H1 (cell line): Measurements from ENCODE around the gene PUSL1. TPM values are rescaled to one million over a fixed set of nuclear protein-coding genes. Genes with fewer than 3 reads are reported as not detected.

Experiments used
- CTCF ChIA-PET: fragments of 300-600 bp; sonication (Branson Sonifier 250); formaldehyde crosslinking; loops from one replicate; lab custom pipeline; 2021; ENCODE audit not compliant: partially characterized antibody; lab: Charles Lee
- POLR2A ChIA-PET: fragments of 300-600 bp; sonication (Branson Sonifier 250); formaldehyde crosslinking; loops from one replicate; lab custom pipeline; 2021; ENCODE audit warnings: inconsistent platforms; ENCODE audit not compliant: partially characterized antibody; lab: Charles Lee
- DNase-seq, 2 experiments: peaks; one replicate each; pipeline versions ENCODE4 v3.0.0 to v3.0.0-alpha.2; 2010 to 2022; ENCODE audit warnings: low spot score in 2 of 2, low read depth in 1 of 2, mixed read lengths in 1 of 2
- FAIRE-seq: peaks from 2 replicates; lab custom pipeline; 2011; peaks lifted over from hg19 to GRCh38; lab: Jason Lieb, UNC
- H2AFZ ChIP-seq: 2 replicates; pipeline ENCODE4 v1.8.1; 2012; ENCODE audit warnings: low read length, inconsistent platforms
- H2AK5ac ChIP-seq: 2 replicates; pipeline ENCODE4 v1.6.1; 2013; ENCODE audit warnings: low read depth, low read length
- H2BK120ac ChIP-seq: replicated peaks from 2 replicates; pipeline ENCODE3; 2013; ENCODE audit warnings: low read depth, low read length, inconsistent platforms
- H2BK12ac ChIP-seq: 2 replicates; pipeline ENCODE4 v1.6.1; 2013; ENCODE audit warnings: low read depth, low read length
- H2BK15ac ChIP-seq: 2 replicates; pipeline ENCODE4 v1.6.1; 2013; ENCODE audit warnings: low read length
- H2BK20ac ChIP-seq: 2 replicates; pipeline ENCODE4 v1.6.1; 2013; ENCODE audit warnings: low read length
- H2BK5ac ChIP-seq: 2 replicates; pipeline ENCODE4 v1.6.1; 2013; ENCODE audit warnings: low read depth, low read length
- H3K14ac ChIP-seq: 2 replicates; pipeline ENCODE4 v1.6.1; 2013; ENCODE audit warnings: inconsistent platforms; ENCODE audit not compliant: insufficient read length
- H3K18ac ChIP-seq: 2 replicates; pipeline ENCODE4 v1.6.1; 2013; ENCODE audit warnings: low read length; ENCODE audit errors: extremely low read depth
- H3K23ac ChIP-seq: 2 replicates; pipeline ENCODE4 v1.6.1; 2013; ENCODE audit warnings: inconsistent platforms; ENCODE audit not compliant: insufficient read length
- H3K23me2 ChIP-seq: 2 replicates; pipeline ENCODE4 v1.6.1; 2013; ENCODE audit warnings: low read depth, low read length
- H3K27ac ChIP-seq: 2 replicates; pipeline ENCODE4 v1.6.1; 2011; ENCODE audit warnings: low read depth, low read length, inconsistent platforms
- H3K27me3 ChIP-seq, 4 experiments: replicated peaks in 1 of 4; 1 replicate in 1 of 4; 2 replicates in 3 of 4; pipeline versions ENCODE4 v1.6.1 to v1.8.1; 2011 to 2013; ENCODE audit warnings: low read length in 3 of 4, mild to moderate bottlenecking in 3 of 4, inconsistent platforms in 2 of 4, mixed read lengths in 2 of 4, moderate library complexity in 1 of 4; ENCODE audit not compliant: control insufficient read depth in 3 of 4, insufficient read depth in 3 of 4; ENCODE audit errors: extremely low read depth in 1 of 4
- H3K36me3 ChIP-seq, 4 experiments: 2 replicates each; pipeline versions ENCODE4 v1.6.1 to v1.8.1; 2011 to 2013; ENCODE audit warnings: mild to moderate bottlenecking in 4 of 4, low read length in 3 of 4, moderate library complexity in 2 of 4, control low read depth in 1 of 4, inconsistent platforms in 1 of 4; ENCODE audit not compliant: insufficient read depth in 4 of 4, control insufficient read depth in 2 of 4
- H3K4ac ChIP-seq: replicated peaks from 2 replicates; pipeline ENCODE3; 2013; ENCODE audit warnings: low read length, low read depth, mixed read lengths, inconsistent platforms; ENCODE audit not compliant: insufficient read length
- H3K4me1 ChIP-seq, 4 experiments: replicated peaks in 1 of 4; 1 replicate in 1 of 4; 2 replicates in 3 of 4; pipeline versions ENCODE4 v1.6.1 to v1.8.1; 2011 to 2013; ENCODE audit warnings: low read length in 3 of 4, inconsistent platforms in 2 of 4, mixed read lengths in 1 of 4; ENCODE audit not compliant: insufficient read depth in 4 of 4, control insufficient read depth in 3 of 4
- H3K4me2 ChIP-seq, 2 experiments: 2 replicates each; pipeline versions ENCODE4 v1.6.1 to v1.8.1; 2011 to 2013; ENCODE audit warnings: low read depth in 2 of 2, low read length in 2 of 2, control low read depth in 1 of 2, inconsistent platforms in 1 of 2, mild to moderate bottlenecking in 1 of 2; ENCODE audit not compliant: insufficient read depth in 1 of 2
- H3K4me3 ChIP-seq, 4 experiments: fragments of 200-600, 300-600 bp in 1 of 4; sonication (generic), shearing (Covaris generic), sonication (Bioruptor Twin) in 1 of 4; 2 replicates each; pipeline versions ENCODE4 v1.5.1 to v1.8.1; 2011 to 2016; ENCODE audit warnings: low read length in 4 of 4, low read depth in 3 of 4, control low read depth in 2 of 4, inconsistent platforms in 2 of 4, mild to moderate bottlenecking in 2 of 4, mixed read lengths in 1 of 4, moderate library complexity in 1 of 4; ENCODE audit not compliant: insufficient read depth in 2 of 4; ENCODE audit errors: extremely low read depth in 1 of 4
- H3K56ac ChIP-seq: replicated peaks from 2 replicates; pipeline ENCODE3; 2013; ENCODE audit warnings: low read depth, mild to moderate bottlenecking, mixed read lengths, low read length, inconsistent platforms; ENCODE audit not compliant: insufficient read length
- H3K79me1 ChIP-seq: 2 replicates; pipeline ENCODE4 v1.6.1; 2013; ENCODE audit warnings: low read depth, low read length, control low read depth
- H3K79me2 ChIP-seq, 2 experiments: 2 replicates each; pipeline versions ENCODE4 v1.6.1 to v1.8.1; 2012 to 2013; ENCODE audit warnings: low read length in 2 of 2, mild to moderate bottlenecking in 2 of 2, inconsistent platforms in 1 of 2; ENCODE audit not compliant: insufficient read depth in 2 of 2, control insufficient read depth in 1 of 2
- H3K9ac ChIP-seq, 4 experiments: replicated peaks in 1 of 4; 1 replicate in 1 of 4; 2 replicates in 3 of 4; pipeline versions ENCODE4 v1.6.1 to v1.8.1; 2011 to 2013; ENCODE audit warnings: low read depth in 3 of 4, low read length in 3 of 4, control low read depth in 2 of 4, mild to moderate bottlenecking in 2 of 4, moderate library complexity in 2 of 4, inconsistent platforms in 1 of 4; ENCODE audit errors: extremely low read depth in 1 of 4
- H3K9me3 ChIP-seq, 2 experiments: 2 replicates each; pipeline versions ENCODE4 v1.6.1 to v1.8.1; 2012 to 2013; ENCODE audit warnings: mild to moderate bottlenecking in 2 of 2, moderate library complexity in 2 of 2, control low read depth in 1 of 2, inconsistent platforms in 1 of 2, low read depth in 1 of 2, low read length in 1 of 2, mixed read lengths in 1 of 2; ENCODE audit not compliant: insufficient read depth in 2 of 2
- H4K20me1 ChIP-seq, 2 experiments: replicated peaks in 1 of 2; 2 replicates each; pipeline versions ENCODE3 to v1.8.1; 2011 to 2013; ENCODE audit warnings: inconsistent platforms in 2 of 2, low read length in 2 of 2, mild to moderate bottlenecking in 1 of 2; ENCODE audit not compliant: insufficient read depth in 2 of 2, control insufficient read depth in 1 of 2
- H4K5ac ChIP-seq: 2 replicates; pipeline ENCODE4 v1.6.1; 2013; ENCODE audit warnings: low read length, low read depth, mixed read lengths, inconsistent platforms; ENCODE audit not compliant: insufficient read length
- H4K8ac ChIP-seq: 2 replicates; pipeline ENCODE4 v1.8.0; 2013; ENCODE audit warnings: mild to moderate bottlenecking, moderate library complexity, low read length, inconsistent platforms; ENCODE audit not compliant: insufficient read depth; ENCODE audit errors: extremely low read depth
- H4K91ac ChIP-seq: replicated peaks from 2 replicates; pipeline ENCODE3; 2013; ENCODE audit warnings: low read length, mixed read lengths, inconsistent platforms; ENCODE audit not compliant: insufficient read length
- ASH2L ChIP-seq: fragments of 200-600, 300-600 bp; sonication (generic); IDR thresholded peaks from one replicate; pipeline ENCODE4 v1.7.1; 2017; ENCODE audit warnings: low read length
- HDAC6 ChIP-seq: IDR thresholded peaks from one replicate; pipeline ENCODE4 v1.7.1; 2012; ENCODE audit warnings: low read depth, mild to moderate bottlenecking, inconsistent platforms, low read length, moderate library complexity
- KDM1A ChIP-seq: fragments of 200-600, 300-600 bp; sonication (generic); IDR thresholded peaks from 2 replicates; pipeline ENCODE4 v1.7.1; 2016; ENCODE audit warnings: mild to moderate bottlenecking, low read length, borderline replicate concordance
- SAP30 ChIP-seq: fragments of 300-600 bp; sonication (generic); IDR thresholded peaks from 2 replicates; pipeline ENCODE4 v1.7.1; 2012; ENCODE audit warnings: low read length, moderate library complexity, mild to moderate bottlenecking, inconsistent platforms; ENCODE audit not compliant: insufficient read depth, insufficient replicate concordance
- SP2 ChIP-seq: IDR thresholded peaks from 2 replicates; pipeline ENCODE4 v1.6.1; 2012; ENCODE audit warnings: mild to moderate bottlenecking, low read length, inconsistent platforms
- TAF7 ChIP-seq: optimal IDR thresholded peaks from 2 replicates; pipeline ENCODE3; 2011; ENCODE audit warnings: low read depth, mild to moderate bottlenecking, inconsistent platforms, low read length, moderate library complexity, borderline replicate concordance
- WGBS, 2 experiments: shearing (Covaris generic) in 1 of 2; methylation state at CpG; one replicate each; pipeline versions ENCODE4 v1.1.6 to v1.1.7; 2013 to 2015; ENCODE audit warnings: low lambda C conversion rate in 2 of 2, mixed read lengths in 2 of 2, inconsistent platforms in 1 of 2, low coverage in 1 of 2, missing lambda C conversion rate in 1 of 2; ENCODE audit not compliant: insufficient replicate concordance in 2 of 2, insufficient coverage in 1 of 2, insufficient read length in 1 of 2; ENCODE audit errors: extremely low coverage in 1 of 2, missing lambda C conversion rate in 1 of 2; 5-methylcytosine and 5-hydroxymethylcytosine counted together
- polyA plus RNA-seq, 7 experiments: library from polyadenylated mRNA; depleted of rRNA in 3 of 7; stranded (reverse) in 5 of 7; unstranded in 2 of 7; fragments of >200 nt in 5 of 7; fragments of 200-250 nt in 2 of 7; gene quantifications; 1 replicate in 5 of 7; 2 replicates in 1 of 7; 4 replicates in 1 of 7; pipeline versions ENCODE4 v1.2.1 to v1.2.3, GENCODE V29; 2011 to 2013; ENCODE audit warnings: missing spikeins in 2 of 7, mixed read lengths in 2 of 7
- total RNA-seq: library from RNA; stranded (reverse); fragmentation: NEBNext Ultra II Directional; extraction: Animal tissue kit (Norgen Biotek cat#: 25700); gene quantifications from 2 replicates; pipeline ENCODE4 v1.2.1, GENCODE V29; 2021
- TF ChIP-seq, protein P1 (sequence below): IDR thresholded peaks from 2 replicates; pipeline ENCODE4 v1.6.1; 2012; ENCODE audit warnings: inconsistent platforms

PUSL1 gene
- total and polyA plus RNA-seq, 2 of the 8 experiments (the other 6 are each of a cell fraction or from before 2014, with no cell fraction given): 38.8 to 87.4 TPM

GRCh38 chr1:1268284-1268682, 40.1 kb upstream of the PUSL1 start:
- DNase-seq (no peak), FAIRE-seq (no peak)
- Histone ChIP-seq H4K20me1 (peaks cover 20 to 42% of the 10 kb centered on the region in 2 experiments), H3K4me3 (no peak overlapping the region), H3K9ac (no peak overlapping the region), H2BK20ac (no peak overlapping the region), H3K79me2 (peaks cover 12 to 50% of the 10 kb centered on the region in 2 experiments; a peak in 3 of 4 replicates), H3K79me1 (peaks cover 33% of the 10 kb centered on the region), H3K9me3 (no peaks in the 10 kb centered on the region), H4K5ac (no peak overlapping the region), H3K27ac (no peak overlapping the region), H2BK5ac (no peak overlapping the region), H2AFZ (no peak overlapping the region), H3K18ac (no peak overlapping the region), H3K4ac (no peak overlapping the region), H3K23me2 (peaks cover 9% of the 10 kb centered on the region; the same call in 1 of the 2 replicates), H3K14ac (no peak overlapping the region), H3K27me3 (no peaks in the 10 kb centered on the region), H2BK15ac (no peak overlapping the region), H3K23ac (no peak overlapping the region)
- TF ChIP-seq SP2: no peak
- no peak for TF ChIP-seq ASH2L
- TF ChIP-seq SAP30: no peak
- no peak for TF ChIP-seq TAF7
- TF ChIP-seq, protein P1, sequence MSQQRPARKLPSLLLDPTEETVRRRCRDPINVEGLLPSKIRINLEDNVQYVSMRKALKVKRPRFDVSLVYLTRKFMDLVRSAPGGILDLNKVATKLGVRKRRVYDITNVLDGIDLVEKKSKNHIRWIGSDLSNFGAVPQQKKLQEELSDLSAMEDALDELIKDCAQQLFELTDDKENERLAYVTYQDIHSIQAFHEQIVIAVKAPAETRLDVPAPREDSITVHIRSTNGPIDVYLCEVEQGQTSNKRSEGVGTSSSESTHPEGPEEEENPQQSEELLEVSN: no peak
- TF ChIP-seq KDM1A: no peak
- TF ChIP-seq HDAC6: no peak
- TF ChIP-seq, all 59 proteins: peak for 0
- no peak overlapping the region for H3K56ac ChIP-seq
- peaks cover 5 to 20% (median 11%) of the 10 kb centered on the region in 4 experiments; a peak in 7 of 8 replicates for H3K36me3 ChIP-seq
- no peak overlapping the region for H2BK120ac ChIP-seq
- H4K8ac ChIP-seq: no peak overlapping the region
- CTCF ChIA-PET: interaction anchor here (0.6 to 1.6 kb wide), 8 partner anchors 13 to 145 kb away, joined by 3 to 6 read pairs (median 4); no protein-coding TSS in a partner anchor
- POLR2A ChIA-PET: interaction anchor here (0.7 to 0.9 kb wide), 3 partner anchors 10 to 230 kb away, joined by 3 read pairs; no protein-coding TSS in a partner anchor
- H2AK5ac ChIP-seq: no peak overlapping the region
- H4K91ac ChIP-seq: no peak overlapping the region
- no peak overlapping the region for H3K4me2 ChIP-seq
- 97% methylated on average over 13 of the region's 13 CpGs; no CpG with 5 or more reads in 1 of the 2 experiments for WGBS, 2 experiments
- no peak overlapping the region for H2BK12ac ChIP-seq
- peaks cover 0 to 11% (median 8%) of the 10 kb centered on the region in 4 experiments; a peak in 5 of 7 replicates for H3K4me1 ChIP-seq
